ENCODE measurements around the gene CERS6.
"Not testable (repeated sequence)": the region's sequence is repeated elsewhere in the genome, so short reads cannot be mapped to it uniquely, and the experiment has no call there.

GRCh38 chr2:168791140-168791539 lies 335.1 kb downstream of the CERS6 start:
- not testable (repeated sequence) for TF ChIP-seq CTCF (IDR thresholded peaks at IDR 0.05; ENCODE audit: poor library complexity); EZH2 (IDR thresholded peaks at IDR 0.05; ENCODE audit: borderline replicate concordance); EZH2phosphoT487 (IDR thresholded peaks at IDR 0.05; ENCODE audit: low read depth, severe bottlenecking, unreplicated experiment)
